SU-DHL-6 (cell line): ENCODE results near the gene IPCEF1.

ENCODE experiments used
- H2AFZ ChIP-seq: fragments of 200-600 bp; sonication (generic); 2 replicates; pipeline ENCODE4 v1.6.1; 2014; ENCODE audit warnings: low read depth, mild to moderate bottlenecking, moderate library complexity, mixed read lengths, antibody characterized with exemption, low read length; ENCODE audit not compliant: severe bottlenecking
- H3F3A ChIP-seq: fragments of 200-600 bp; shearing (Covaris generic); 2 replicates; pipeline ENCODE4 v1.6.0; 2016; ENCODE audit warnings: antibody characterized with exemption, mild to moderate bottlenecking; ENCODE audit not compliant: insufficient read depth
- H3K27ac ChIP-seq: fragments of 200-600 bp; sonication (generic); 2 replicates; pipeline ENCODE4 v1.5.1; 2016; ENCODE audit warnings: low read depth, mild to moderate bottlenecking, low read length, moderate library complexity, mixed read lengths
- H3K27me3 ChIP-seq: fragments of 200-600 bp; sonication (generic), shearing (Covaris generic); 2 replicates; pipeline ENCODE4 v1.6.0; 2014; ENCODE audit warnings: mild to moderate bottlenecking, low read length
- H3K36me3 ChIP-seq: fragments of 200-600 bp; sonication (generic); 2 replicates; pipeline ENCODE4 v1.6.1; 2014; ENCODE audit warnings: mild to moderate bottlenecking, low read length, mixed read lengths
- H3K4me2 ChIP-seq: fragments of 300-600, 200-600 bp; shearing (Covaris generic), sonication (generic); 2 replicates; pipeline ENCODE4 v1.6.0; 2014; ENCODE audit warnings: low read length, low read depth, mild to moderate bottlenecking; ENCODE audit not compliant: poor library complexity, severe bottlenecking
- H3K4me3 ChIP-seq: fragments of 200-600 bp; sonication (generic); 2 replicates; pipeline ENCODE4 v1.5.1; 2014; ENCODE audit warnings: antibody characterized with exemption, low read length, mild to moderate bottlenecking, mixed read lengths; ENCODE audit not compliant: insufficient read depth, poor library complexity, severe bottlenecking
- H3K79me2 ChIP-seq: fragments of 200-600 bp; sonication (generic); 2 replicates; pipeline ENCODE4 v1.6.1; 2014; ENCODE audit warnings: mild to moderate bottlenecking, low read length, moderate library complexity; ENCODE audit not compliant: insufficient read depth
- H3K9ac ChIP-seq: fragments of 200-600 bp; sonication (generic); 2 replicates; pipeline ENCODE4 v1.7.0; 2014; ENCODE audit warnings: mild to moderate bottlenecking, low read length
- H3K9me2 ChIP-seq: fragments of 200-600 bp; sonication (generic); replicated peaks from 2 replicates; pipeline ENCODE4 v1.6.1; 2014; ENCODE audit warnings: low read length; ENCODE audit not compliant: insufficient read depth
- H3K9me3 ChIP-seq: fragments of 200-600 bp; sonication (generic); 2 replicates; pipeline ENCODE4 v1.6.1; 2014; ENCODE audit warnings: low read length, mixed read lengths; ENCODE audit not compliant: insufficient read depth
- H4K20me1 ChIP-seq: fragments of 200-600 bp; sonication (generic); 2 replicates; pipeline ENCODE4 v1.6.1; 2014; ENCODE audit warnings: low read depth, mild to moderate bottlenecking, antibody characterized with exemption, low read length, moderate library complexity, mixed read lengths
- CTCF ChIP-seq: fragments of 200-600 bp; sonication (generic); IDR thresholded peaks from one replicate; pipeline ENCODE4 v1.5.1; 2017; ENCODE audit warnings: antibody characterized with exemption, mild to moderate bottlenecking, low read length, moderate library complexity; ENCODE audit not compliant: insufficient read depth, poor library complexity, severe bottlenecking
- EZH2phosphoT487 ChIP-seq: fragments of 200-600 bp; sonication (generic), shearing (Covaris generic); conservative IDR thresholded peaks from 2 replicates; pipeline ENCODE4 v1.6.1; 2018; ENCODE audit warnings: mild to moderate bottlenecking, antibody characterized with exemption, low read length, moderate library complexity, mixed read lengths

IPCEF1 gene

GRCh38 chr6:154382740-154383139 lies 26.1 kb upstream of the IPCEF1 start:
- H4K20me1 ChIP-seq, result no peaks in the 10 kb centered on the region
- H3K27ac ChIP-seq, result no peak overlapping the region
- no peaks in the 10 kb centered on the region for H3K9me2 ChIP-seq
- H2AFZ ChIP-seq, result no peak overlapping the region
- H3K36me3 ChIP-seq, result no peaks in the 10 kb centered on the region
- no peaks in the 10 kb centered on the region for H3F3A ChIP-seq
- no peaks in the 10 kb centered on the region for H3K27me3 ChIP-seq
- H3K4me2 ChIP-seq, result no peak overlapping the region
- TF ChIP-seq CTCF (no peak), EZH2phosphoT487 (no peak)
- no peak overlapping the region for H3K9ac ChIP-seq
- no peaks in the 10 kb centered on the region for H3K79me2 ChIP-seq
- H3K4me3 ChIP-seq, result no peak overlapping the region
- H3K9me3 ChIP-seq, result no peaks in the 10 kb centered on the region

GRCh38 chr6:154381548-154381947 lies 24.9 kb upstream of the IPCEF1 start:
- TF ChIP-seq CTCF (no peak), EZH2phosphoT487 (no peak)

GRCh38 chr6:154380741-154381140 lies 24.1 kb upstream of the IPCEF1 start:
- TF ChIP-seq CTCF (no peak), EZH2phosphoT487 (no peak)
- Histone ChIP-seq H3K9me3 (no peaks in the 10 kb centered on the region), H3K36me3 (no peaks in the 10 kb centered on the region), H3K9ac (no peak overlapping the region), H3F3A (no peaks in the 10 kb centered on the region), H2AFZ (no peak overlapping the region), H3K4me3 (no peak overlapping the region), H3K27ac (no peak overlapping the region), H3K79me2 (no peaks in the 10 kb centered on the region), H3K9me2 (no peaks in the 10 kb centered on the region), H3K4me2 (no peak overlapping the region), H3K27me3 (no peaks in the 10 kb centered on the region), H4K20me1 (no peaks in the 10 kb centered on the region)

More at GRCh38 chr6:154381548-154381947, 24.9 kb upstream of the IPCEF1 start:
- Histone ChIP-seq H3K4me2 (no peak overlapping the region), H3K36me3 (no peaks in the 10 kb centered on the region), H3F3A (no peaks in the 10 kb centered on the region), H3K27me3 (no peaks in the 10 kb centered on the region), H3K9me2 (no peaks in the 10 kb centered on the region), H4K20me1 (no peaks in the 10 kb centered on the region), H3K9ac (no peak overlapping the region), H3K27ac (no peak overlapping the region), H3K9me3 (no peaks in the 10 kb centered on the region), H3K79me2 (no peaks in the 10 kb centered on the region), H2AFZ (no peak overlapping the region), H3K4me3 (no peak overlapping the region)
